GM10266 (cell line): ENCODE data around the gene SPRY4.

Source experiments
- DNase-seq: peaks from one replicate; pipeline ENCODE4 v3.0.0; 2012; ENCODE audit errors: extremely low spot score
- TF ChIP-seq, protein P1 (sequence below): IDR thresholded peaks from 2 replicates; pipeline ENCODE4 v1.5.1; 2012; ENCODE audit warnings: mild to moderate bottlenecking, low read depth; ENCODE audit not compliant: control insufficient read depth, insufficient read depth; ENCODE audit errors: missing control alignments

Gene SPRY4

DNA sequence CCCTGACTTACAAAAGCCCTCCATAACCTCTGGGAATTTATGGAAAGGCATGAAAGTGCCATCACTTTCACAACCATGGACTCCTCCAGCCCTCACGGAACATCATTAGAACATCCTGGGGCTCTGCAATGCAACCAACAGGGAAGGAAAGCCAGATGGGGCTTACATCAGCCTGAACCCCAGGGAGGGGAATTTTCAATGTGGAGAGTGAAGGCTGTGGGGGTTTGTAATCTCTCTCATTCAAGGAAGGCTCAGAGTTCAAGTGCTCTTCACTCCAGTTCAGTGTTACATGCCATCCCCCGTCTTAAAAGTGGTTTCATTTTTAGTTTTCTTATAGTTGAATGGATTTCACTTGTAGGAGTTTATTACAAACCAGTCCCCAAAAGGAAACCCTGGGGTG lies 5.7 kb downstream of the SPRY4 start:
- TF ChIP-seq, protein P1, sequence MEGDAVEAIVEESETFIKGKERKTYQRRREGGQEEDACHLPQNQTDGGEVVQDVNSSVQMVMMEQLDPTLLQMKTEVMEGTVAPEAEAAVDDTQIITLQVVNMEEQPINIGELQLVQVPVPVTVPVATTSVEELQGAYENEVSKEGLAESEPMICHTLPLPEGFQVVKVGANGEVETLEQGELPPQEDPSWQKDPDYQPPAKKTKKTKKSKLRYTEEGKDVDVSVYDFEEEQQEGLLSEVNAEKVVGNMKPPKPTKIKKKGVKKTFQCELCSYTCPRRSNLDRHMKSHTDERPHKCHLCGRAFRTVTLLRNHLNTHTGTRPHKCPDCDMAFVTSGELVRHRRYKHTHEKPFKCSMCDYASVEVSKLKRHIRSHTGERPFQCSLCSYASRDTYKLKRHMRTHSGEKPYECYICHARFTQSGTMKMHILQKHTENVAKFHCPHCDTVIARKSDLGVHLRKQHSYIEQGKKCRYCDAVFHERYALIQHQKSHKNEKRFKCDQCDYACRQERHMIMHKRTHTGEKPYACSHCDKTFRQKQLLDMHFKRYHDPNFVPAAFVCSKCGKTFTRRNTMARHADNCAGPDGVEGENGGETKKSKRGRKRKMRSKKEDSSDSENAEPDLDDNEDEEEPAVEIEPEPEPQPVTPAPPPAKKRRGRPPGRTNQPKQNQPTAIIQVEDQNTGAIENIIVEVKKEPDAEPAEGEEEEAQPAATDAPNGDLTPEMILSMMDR, result no peak
- DNase-seq, result no peak

DNA sequence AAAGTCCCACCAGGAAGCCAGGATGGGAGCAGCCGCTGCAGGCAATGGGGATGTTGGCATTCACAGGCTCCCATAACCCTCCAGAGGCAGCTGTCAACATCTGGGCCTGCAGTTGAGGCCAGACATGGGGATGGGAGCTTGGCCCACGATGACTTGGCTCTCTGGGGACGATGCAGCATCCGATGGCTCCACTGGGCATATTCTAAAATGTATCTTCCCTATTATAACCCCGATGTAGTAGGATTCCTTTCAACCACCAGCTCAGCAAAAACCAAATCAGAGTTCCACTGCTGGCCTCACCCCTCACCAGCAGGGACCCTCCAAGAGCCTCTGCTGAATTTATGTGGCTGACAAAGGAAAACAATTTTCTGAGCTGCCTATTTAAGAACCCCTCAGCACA lies 7.1 kb downstream of the SPRY4 start:
- TF ChIP-seq, protein P1, result peak; percentile 10
- no peak for DNase-seq

DNA sequence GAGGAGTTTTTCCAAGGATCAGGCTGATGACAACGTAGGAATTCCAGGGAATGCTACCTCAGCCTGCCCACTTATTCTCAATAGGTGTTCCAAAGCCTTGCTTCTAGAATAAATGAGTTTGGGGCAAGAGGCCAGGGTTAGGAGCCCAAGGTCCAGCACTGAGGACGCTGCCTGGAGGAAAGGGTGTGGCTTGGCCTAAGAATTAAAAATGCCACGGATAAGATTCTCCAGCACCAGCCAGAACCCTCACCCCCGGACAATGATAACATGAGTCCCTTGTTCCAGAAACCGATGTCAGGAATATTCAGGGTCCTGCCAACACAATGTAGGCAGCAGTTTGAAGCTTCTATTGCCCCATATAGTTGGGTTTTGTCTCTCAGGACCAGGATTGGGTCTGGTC lies 7.6 kb downstream of the SPRY4 start:
- no peak for DNase-seq
- TF ChIP-seq, protein P1, result no peak

DNA sequence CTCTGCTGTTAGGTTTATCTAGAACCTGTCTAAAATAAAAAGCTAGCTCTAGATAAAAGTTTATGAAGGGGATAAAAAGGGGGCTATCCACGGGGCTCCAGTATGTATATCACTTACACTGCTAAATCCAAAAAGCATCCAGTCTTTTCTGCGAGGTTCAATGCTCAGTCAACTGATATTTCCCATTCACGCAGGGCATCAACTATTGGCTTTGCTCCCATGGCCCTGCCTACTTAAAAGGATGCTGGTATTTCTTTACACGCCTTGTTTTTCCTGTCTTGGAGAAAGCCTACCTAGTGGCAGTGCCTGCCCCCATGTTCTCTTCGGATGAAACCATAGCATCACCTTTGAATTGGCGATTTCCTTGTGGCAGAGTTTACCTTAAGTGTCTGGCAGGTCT lies 8.1 kb downstream of the SPRY4 start:
- DNase-seq, result no peak
- TF ChIP-seq, protein P1, result no peak

DNA sequence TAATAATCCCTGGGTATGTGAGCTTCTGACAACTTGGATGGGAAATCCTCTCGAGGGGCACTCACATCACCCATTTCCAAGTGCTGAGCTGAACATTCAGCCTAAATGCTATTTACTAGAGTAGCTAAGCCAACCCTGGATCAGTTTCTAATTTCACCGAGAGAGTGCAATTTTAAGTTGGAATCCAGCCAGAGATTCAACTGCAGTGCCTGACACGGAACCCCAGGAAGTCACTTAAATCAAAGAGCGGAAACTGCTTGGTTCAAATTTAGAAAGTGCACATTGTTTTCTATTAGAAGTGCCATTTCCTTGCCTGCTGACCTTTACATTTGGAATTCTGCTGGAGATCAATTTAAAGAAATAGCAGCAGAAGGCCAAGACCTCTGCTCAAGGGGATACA lies 8.8 kb downstream of the SPRY4 start:
- DNase-seq, result no peak

DNA sequence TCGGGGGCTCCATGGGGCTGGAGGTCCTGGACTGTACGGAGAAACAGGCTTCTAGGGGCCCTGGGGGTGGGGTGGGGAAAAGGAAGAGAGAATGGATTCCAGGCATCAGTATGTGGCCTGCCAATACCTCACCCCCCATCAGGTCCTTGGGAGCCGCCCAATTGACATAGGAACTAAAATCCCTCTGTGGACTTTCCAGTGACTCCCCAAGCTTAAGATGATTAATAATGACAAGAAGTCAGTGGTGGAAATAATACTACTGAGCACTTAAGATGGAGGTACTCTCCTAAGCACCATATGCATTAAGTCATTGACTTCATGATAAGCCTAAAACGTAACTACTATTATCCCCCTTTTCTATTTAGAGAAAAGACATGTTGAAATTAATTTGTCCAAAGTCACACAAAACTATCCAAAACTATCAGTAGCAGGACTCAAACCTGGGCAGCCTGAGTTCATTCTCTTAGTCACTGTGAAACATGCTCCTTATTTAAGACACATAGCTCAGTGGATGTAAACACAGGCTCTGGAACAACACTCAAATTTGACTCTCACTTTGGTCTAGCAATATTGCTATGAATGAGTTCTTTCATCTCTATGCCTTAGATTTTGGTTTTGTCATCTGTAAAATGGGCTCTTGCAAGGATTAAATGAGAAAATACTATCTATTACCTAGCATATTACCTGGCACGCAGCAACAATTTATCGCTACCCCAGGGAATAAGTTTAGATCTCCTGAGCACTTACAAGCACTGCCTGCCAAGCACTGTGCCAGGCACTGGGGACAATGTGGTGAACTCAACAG lies 9.5 kb downstream of the SPRY4 start:
- TF ChIP-seq, protein P1, result no peak
- no peak for DNase-seq

More for the DNA sequence above, 8.8 kb downstream of the SPRY4 start:
- TF ChIP-seq, protein P1, result no peak

DNA sequence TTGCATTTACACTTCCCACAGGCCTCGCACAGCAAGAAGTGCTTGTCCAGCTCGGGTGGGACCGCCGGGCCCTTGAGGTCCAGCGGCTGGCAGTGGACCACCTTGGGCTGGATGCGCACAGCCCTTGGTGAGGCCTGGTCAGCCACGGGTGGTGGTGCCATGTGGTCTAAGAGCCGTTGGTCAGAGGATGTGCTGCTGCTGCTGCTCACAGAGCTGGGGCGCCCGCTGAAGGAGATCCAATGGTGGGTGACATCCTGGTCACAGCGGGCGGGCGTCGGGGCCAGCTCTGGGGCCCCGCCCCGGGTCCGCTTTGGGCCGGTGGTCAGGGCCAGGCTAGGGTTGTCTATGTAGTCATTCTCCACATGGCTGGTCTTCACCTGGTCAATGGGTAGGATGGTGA lies 10.2 kb downstream of the SPRY4 start:
- TF ChIP-seq, protein P1, result no peak
- DNase-seq, result no peak
